NCI-H1105 treated with DMSO at 0.1 percent for 48 hours (cell line): Measurements from ENCODE around the gene RUNX1.

Experiments
- DNase-seq: peaks from one replicate; lab custom pipeline; 2025; lab: John Stamatoyannopoulos, UW

The RUNX1 gene

GRCh38 chr21:35059742-35060141 lies 10.6 kb upstream of the RUNX1 start:
- DNase-seq: no peak

DNA sequence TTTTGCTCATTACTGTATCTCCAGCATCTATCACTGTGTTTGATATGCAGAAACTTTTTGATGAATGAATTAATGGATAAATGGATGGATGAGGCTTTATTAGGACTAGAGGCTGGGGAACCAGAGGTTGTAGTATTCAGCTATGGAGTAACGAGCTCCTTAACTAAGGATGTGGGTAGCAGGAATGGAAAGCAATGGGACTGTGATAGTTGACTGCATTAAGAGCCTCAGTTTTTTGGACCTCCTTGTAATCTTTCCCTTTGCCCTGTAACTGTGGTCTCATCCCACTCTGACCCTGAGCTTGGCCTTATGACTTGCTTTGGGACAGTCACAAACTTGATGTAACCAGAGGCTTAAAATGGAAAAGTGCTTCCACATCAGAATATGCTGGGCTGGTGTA lies 9.0 kb upstream of the RUNX1 start:
- DNase-seq: no peak

DNA sequence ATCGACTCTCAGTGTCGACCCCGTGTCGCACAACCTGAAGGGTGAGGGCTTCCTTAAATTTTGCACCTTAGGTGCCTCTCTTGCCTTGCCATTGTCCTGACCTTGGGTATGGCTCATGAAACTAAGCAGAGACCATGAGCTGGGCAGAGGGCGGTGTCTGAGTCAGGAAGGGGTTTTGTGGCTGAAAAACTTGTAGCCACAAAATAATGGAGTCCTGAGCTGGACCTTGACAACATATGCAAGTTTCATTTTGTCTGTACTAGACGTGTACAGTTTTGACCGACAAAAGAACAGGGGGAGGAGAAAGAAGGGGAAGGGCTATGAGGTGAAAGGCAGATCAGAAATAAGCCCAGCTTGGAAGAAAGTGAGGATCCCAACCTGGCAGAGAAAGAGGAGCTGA lies 8.3 kb upstream of the RUNX1 start:
- DNase-seq: no peak

- DNase-seq: no peak
These were observed 4.4 kb upstream of the RUNX1 start for GRCh38 chr21:35053356-35054096.

DNA sequence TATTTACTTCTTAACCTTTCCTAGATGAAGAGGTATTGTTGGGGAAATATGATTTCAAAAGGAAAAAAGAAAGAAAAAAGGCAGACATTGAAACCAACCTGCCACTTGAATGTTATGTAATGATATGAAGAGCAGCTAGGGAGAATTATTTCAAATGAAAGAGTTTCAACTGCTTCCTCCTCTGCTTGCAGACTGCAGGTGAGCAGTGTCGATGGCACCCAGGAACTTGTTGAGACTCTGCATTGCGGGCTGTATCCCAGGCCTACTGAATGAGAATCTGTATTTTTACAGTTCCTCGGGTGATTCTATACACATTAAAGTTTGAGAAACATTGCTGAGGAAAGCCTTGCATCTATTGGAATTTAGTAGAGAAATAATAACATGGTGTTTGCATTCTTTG lies 3.7 kb upstream of the RUNX1 start:
- DNase-seq: no peak

DNA sequence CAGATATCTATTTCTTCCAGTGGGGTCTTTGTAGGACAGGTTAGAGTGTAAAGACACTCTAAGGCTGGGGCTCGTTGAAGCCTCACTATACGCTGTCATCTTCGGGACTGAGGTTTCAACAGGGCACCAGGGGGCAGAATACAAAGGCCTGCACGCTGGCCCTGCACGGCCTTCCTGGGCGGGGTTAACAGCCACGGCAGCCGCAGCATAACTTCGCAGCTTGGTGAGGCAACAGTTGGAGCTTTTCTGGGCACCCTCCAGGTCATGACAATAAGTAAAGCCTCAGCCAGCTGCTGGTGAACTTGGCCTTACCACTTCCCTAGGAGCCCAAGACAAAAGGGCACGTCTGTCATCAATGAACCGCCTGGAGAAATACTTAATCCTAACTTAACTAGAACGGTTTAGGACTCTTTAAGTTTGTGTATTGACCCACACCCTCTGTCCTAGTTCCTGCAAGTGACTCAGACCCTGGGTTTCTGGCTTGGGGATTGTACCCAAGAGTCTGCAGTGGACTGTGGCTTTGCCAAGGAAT lies 2.3 kb upstream of the RUNX1 start:
- no peak for DNase-seq

- DNase-seq: no peak
These were observed 1.5 kb upstream of the RUNX1 start for GRCh38 chr21:35050348-35051286.

DNA sequence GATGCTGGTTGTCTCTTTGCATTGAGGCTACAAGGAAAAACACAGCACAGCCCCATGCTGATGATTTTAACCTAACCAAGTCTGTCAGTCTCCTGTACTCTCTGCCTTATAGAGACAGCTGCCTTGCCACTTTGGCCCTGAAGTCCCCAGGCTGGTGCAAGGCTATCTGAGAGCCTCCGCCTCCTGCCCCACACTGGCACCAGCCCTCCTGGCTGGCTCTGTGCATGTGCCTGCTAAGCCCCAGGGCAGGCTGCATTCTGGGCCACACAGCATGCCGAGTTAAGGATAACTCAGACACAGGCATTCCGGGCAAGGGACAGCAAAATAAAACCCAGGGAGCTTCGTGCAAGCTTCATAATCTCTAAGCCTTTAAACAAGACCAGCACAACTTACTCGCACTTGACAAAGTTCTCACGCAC lies 910 bp downstream of the RUNX1 start:
- no peak for DNase-seq

DNA sequence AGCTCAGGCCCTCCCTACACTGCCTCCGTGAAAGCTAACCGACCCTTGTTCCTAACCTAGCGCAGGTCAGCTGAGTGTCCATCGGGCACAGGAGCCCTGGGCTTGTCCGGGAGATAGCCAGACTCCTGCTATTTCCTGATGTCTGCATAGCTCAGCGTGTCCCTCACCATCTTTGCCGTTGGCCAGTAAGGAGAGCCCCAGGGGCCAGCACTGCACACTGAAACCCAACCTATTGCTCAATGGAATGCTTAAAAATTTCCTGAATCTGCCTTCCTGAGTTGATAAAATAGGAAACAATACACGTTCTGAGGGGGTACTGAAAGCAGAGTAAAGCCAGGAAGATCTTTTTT lies 2.2 kb downstream of the RUNX1 start:
- DNase-seq: no peak

DNA sequence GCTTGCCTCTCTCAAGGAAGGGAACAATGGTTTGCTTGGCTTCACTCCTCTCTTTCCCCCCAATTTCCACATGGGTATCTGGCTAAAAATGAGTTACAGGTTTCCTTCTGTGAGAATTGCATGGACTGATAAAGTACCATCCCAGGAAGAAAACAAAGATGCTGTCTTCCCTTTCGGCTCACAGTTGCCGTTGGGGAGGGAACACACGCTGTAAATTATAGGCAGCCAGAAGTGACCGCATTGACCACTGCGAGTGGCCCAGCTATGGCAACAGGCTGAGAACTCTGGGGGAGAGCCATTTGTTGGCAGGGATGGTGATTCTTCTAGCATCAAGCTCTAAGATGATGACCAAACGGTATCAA lies 2.9 kb downstream of the RUNX1 start:
- DNase-seq: no peak

DNA sequence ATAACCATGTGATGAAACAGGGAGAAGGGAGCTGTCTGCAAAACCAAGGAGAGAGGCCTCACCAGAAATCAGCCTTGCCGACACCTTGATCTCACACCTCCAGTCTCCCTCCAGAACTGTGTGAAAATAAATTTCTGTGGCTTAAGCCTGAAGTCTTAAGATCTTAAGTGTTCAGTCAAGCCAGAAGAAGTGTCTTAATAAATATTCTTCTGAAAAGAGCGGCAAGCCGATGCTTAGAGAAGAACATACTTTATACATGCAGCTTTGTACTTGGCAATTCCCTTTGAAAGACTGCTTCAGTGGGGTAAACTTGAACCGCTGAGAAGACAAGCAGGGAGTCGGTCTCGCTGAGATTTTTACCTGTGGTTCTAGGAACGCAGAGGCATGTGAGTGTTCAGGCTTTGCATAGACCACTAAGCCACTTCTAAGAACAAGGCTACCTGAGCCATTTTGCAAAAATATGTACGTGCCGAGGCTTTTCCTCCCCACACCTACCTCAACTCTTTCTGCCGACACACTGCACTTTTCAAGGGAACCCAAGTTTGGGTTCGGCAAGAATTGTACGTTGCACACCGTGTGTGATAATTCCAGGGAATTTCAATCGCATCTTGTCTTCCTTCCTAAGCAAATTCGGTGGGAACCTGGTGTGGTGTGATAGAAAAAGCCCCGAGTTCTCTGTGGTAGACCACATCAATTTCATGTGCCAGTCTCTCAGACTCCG lies 3.4 kb downstream of the RUNX1 start:
- no peak for DNase-seq

- DNase-seq: no peak
These were observed 4.1 kb downstream of the RUNX1 start for GRCh38 chr21:35044770-35045541.

DNA sequence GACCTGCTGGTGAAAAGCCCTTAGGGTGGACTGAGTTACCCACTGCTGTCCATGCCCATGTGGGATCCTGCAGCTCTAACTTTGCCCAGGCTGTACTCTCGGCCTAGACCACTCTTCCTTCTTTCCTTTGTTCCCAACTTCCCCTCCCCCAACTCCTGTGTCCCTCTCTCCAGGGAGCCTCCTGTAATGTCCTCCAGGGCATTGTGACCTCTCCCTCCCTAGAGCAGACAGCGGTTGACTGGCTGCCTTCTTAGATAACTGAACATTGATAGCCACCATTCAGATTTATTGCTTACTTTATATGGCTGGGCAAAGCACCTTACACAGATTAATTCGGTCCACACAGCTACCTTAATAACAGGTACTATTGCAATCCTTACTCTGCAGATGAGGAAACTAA lies 5.0 kb downstream of the RUNX1 start:
- no peak for DNase-seq

- DNase-seq: no peak
These were observed 5.6 kb downstream of the RUNX1 start for GRCh38 chr21:35043549-35043948.

- DNase-seq: no peak
These were observed 6.3 kb downstream of the RUNX1 start for GRCh38 chr21:35042836-35043235.

- no peak for DNase-seq
These were observed 7.2 kb downstream of the RUNX1 start for GRCh38 chr21:35041881-35042280.

DNA sequence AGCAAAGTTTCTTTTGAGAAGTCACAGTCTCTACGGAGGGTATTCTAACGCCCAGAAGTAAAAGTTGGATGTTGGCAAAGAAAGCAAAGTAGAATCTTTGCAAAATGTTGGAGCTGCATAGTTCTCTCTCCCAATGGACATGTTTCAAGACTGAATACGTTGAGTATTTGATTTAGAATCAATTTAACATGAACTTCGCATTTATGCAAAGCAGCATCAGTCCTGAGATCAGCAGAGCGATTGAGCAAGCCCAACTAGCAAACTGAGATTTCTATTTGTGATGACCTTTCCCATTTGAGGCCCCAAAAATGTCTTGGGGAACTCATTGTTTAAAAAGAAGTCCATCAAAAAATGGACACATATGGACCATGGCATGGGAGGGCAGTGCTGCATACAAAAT lies 8.0 kb downstream of the RUNX1 start:
- no peak for DNase-seq

- no peak for DNase-seq
These were observed 9.4 kb downstream of the RUNX1 start for GRCh38 chr21:35039595-35040289.

DNA sequence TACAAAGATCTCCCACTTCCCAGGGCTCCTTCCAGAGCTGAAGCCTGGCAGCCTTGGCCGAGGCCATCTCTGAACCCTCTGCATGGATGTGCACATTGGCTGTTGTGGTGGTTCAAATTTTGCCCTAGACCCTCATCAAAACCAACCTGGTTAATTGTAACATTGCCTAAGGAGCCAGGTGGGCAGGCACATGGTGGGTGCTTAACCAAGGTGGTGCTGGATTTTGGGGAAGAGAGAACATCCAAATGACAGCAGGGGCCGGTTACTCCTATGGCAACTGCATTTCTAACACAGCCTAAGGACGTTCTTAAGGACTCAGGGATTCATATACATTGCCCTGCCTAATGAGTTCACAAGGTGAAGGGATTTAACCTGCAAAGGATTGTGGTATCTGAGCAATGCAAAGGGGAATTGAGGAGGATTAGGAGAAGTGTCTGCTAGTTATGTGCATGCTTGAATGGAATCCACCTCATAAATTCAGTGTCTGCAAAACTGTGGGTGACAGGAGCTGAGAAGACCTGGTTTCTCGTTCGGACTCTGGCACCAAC lies 10.3 kb downstream of the RUNX1 start:
- no peak for DNase-seq

- DNase-seq: no peak
These were observed 11.7 kb downstream of the RUNX1 start for GRCh38 chr21:35037384-35037765.
